ENCODE data around the gene GSTA4.
"Not testable (repeated sequence)": the region's sequence is repeated elsewhere in the genome, so short reads cannot be mapped to it uniquely, and the experiment has no call there.

Gene GSTA4

DNA sequence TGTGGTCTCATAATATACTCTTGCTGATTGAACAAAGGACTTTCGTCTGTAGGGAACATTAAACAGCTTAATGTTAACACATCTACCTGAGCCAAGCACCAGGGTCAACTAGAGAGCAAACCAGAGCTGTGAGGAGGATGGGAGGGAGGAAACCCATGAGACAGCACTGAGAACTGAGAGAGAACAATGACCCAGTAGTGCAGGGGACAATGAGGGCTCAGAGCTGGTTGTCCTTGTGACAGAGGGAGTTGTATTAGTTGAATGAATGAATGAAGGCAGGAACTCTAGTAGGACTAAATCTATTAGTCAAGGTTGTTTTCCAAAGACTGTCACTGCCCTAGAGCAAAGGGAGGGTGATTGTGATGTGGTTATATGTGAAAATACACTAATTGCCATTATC is 28.2 kb upstream of the GSTA4 start:
- Histone ChIP-seq H3K27ac (no peak overlapping the region), H3K4me3 (no peak overlapping the region), H3K9ac (no peak overlapping the region), H3K27me3 (no peaks in the 10 kb centered on the region), H3K4me2 (no peak overlapping the region), H3K4me1 (no peaks in the 10 kb centered on the region), H3K36me3 (peaks cover 14 to 79% (median 55%) of the 10 kb centered on the region in 11 experiments), H4K20me1 (no peaks in the 10 kb centered on the region), H3K9me3 (replicated peaks in 1 of 11) (no peaks in the 10 kb centered on the region)
- no peak for TF ChIP-seq Cebpa-rat (IDR thresholded peaks at IDR 0.05)

- no peak for TF ChIP-seq Cebpa-rat (IDR thresholded peaks at IDR 0.05)
- Histone ChIP-seq H3K4me3 (no peak overlapping the region), H3K27ac (no peak overlapping the region), H3K9ac (no peak overlapping the region), H3K4me2 (no peak overlapping the region), H3K9me3 (replicated peaks in 1 of 11) (no peaks in the 10 kb centered on the region), H3K36me3 (peaks cover 30 to 80% (median 56%) of the 10 kb centered on the region in 11 experiments), H3K27me3 (no peaks in the 10 kb centered on the region), H4K20me1 (no peaks in the 10 kb centered on the region), H3K4me1 (no peaks in the 10 kb centered on the region)
Observed at GRCh38 chr6:53020005-53020744, 25.1 kb upstream of the GSTA4 start.

GRCh38 chr6:53018446-53018845 is 23.4 kb upstream of the GSTA4 start:
- H3K27me3 ChIP-seq: no peaks in the 10 kb centered on the region
- H3K9ac ChIP-seq: no peak overlapping the region
- no peak overlapping the region for H3K4me3 ChIP-seq
- no peak overlapping the region for H3K4me2 ChIP-seq
- no peak overlapping the region for H3K27ac ChIP-seq
- no peak for TF ChIP-seq Cebpa-rat (IDR thresholded peaks at IDR 0.05)
- H3K9me3 ChIP-seq (replicated peaks in 1 of 11): no peaks in the 10 kb centered on the region
- H3K36me3 ChIP-seq: peaks cover 39 to 80% (median 63%) of the 10 kb centered on the region in 11 experiments
- no peaks in the 10 kb centered on the region for H3K4me1 ChIP-seq
- H4K20me1 ChIP-seq: no peaks in the 10 kb centered on the region

DNA sequence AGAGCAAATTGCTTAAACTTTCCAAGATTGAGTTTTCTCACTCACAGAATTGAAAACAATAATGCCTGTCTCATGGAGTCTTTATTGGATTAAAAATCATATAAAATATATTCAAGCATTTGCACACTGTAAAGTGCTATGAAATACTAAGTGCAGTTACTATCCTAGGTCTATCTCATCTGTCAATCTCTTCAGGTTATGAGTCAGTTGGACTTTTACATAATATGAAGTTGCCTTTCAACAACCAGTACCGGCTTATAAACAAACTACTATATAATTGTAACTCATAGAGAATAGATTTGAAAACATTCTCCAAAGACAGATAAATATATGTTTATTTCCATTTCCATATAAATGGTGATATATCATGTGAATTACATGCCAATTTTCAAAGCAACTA is 20.4 kb upstream of the GSTA4 start:
- Histone ChIP-seq H3K4me3 (no peak overlapping the region), H3K4me1 (no peaks in the 10 kb centered on the region), H3K27me3 (no peaks in the 10 kb centered on the region), H3K36me3 (peaks cover 67 to 95% (median 92%) of the 10 kb centered on the region in 11 experiments), H3K9ac (no peak overlapping the region), H4K20me1 (no peaks in the 10 kb centered on the region), H3K27ac (no peak overlapping the region), H3K4me2 (no peak overlapping the region), H3K9me3 (replicated peaks in 1 of 11) (no peaks in the 10 kb centered on the region)
- TF ChIP-seq Cebpa-rat (IDR thresholded peaks at IDR 0.05): no peak

DNA sequence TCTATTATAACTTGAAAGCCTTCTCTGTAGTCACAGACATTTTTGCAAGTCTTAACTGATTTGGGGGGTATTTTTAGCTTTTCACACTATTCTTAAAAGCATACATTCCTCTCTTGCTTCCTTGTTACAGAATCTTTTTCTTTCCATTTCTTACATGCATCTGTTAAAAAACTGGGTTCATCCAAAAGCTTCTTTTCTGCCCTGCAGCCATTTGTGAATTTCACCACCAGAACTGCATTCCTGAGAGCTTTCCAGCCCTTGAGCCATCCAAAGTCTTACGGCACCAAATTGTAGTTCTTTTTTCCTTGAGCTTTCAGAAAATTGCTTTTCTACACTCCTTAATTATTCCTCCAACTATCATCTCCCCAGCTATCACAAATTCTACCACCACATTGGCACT is 19.7 kb upstream of the GSTA4 start:
- no peaks in the 10 kb centered on the region for H3K4me1 ChIP-seq
- H3K36me3 ChIP-seq: peaks cover 72 to 100% (median 94%) of the 10 kb centered on the region in 11 experiments
- H3K27me3 ChIP-seq: no peaks in the 10 kb centered on the region
- H3K27ac ChIP-seq: no peak overlapping the region
- TF ChIP-seq Cebpa-rat (IDR thresholded peaks at IDR 0.05): no peak
- no peaks in the 10 kb centered on the region for H4K20me1 ChIP-seq
- H3K4me2 ChIP-seq: no peak overlapping the region
- H3K9ac ChIP-seq: no peak overlapping the region
- no peak overlapping the region for H3K4me3 ChIP-seq
- no peaks in the 10 kb centered on the region for H3K9me3 ChIP-seq (replicated peaks in 1 of 11)

DNA sequence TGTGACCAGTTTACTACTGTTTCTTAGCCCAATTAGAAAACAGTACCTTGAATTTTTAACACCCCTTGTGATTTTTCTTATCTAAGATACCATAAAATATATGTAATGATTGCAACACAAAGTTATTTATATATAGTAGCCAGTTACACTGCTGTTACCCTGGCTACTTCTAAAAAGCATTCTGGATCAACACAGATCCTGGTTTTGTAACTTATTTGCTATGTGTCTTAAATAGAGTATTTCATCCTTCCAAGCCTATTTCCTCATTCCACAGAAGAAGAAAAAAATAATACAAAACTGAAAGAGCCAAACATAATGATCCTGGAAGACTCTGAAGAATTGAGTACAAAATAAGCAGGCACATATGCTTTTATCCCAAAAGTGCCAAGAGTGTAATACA is 19.0 kb upstream of the GSTA4 start:
- Histone ChIP-seq H3K27me3 (no peaks in the 10 kb centered on the region), H4K20me1 (no peaks in the 10 kb centered on the region), H3K36me3 (peaks cover 75 to 100% (median 95%) of the 10 kb centered on the region in 11 experiments), H3K4me1 (no peaks in the 10 kb centered on the region), H3K9ac (no peak overlapping the region), H3K4me2 (no peak overlapping the region), H3K9me3 (replicated peaks in 1 of 11) (no peaks in the 10 kb centered on the region), H3K27ac (no peak overlapping the region), H3K4me3 (no peak overlapping the region)
- no peak for TF ChIP-seq Cebpa-rat (IDR thresholded peaks at IDR 0.05)

GRCh38 chr6:53011979-53012378 is 16.9 kb upstream of the GSTA4 start:
- Histone ChIP-seq H3K9ac (no peak overlapping the region), H3K27me3 (no peaks in the 10 kb centered on the region), H3K4me1 (no peaks in the 10 kb centered on the region), H3K4me3 (no peak overlapping the region), H3K9me3 (replicated peaks in 1 of 11) (no peaks in the 10 kb centered on the region), H3K27ac (no peak overlapping the region), H3K36me3 (peaks cover 68 to 100% (median 94%) of the 10 kb centered on the region in 11 experiments), H3K4me2 (no peak overlapping the region), H4K20me1 (no peaks in the 10 kb centered on the region)
- TF ChIP-seq Cebpa-rat (IDR thresholded peaks at IDR 0.05): no peak

DNA sequence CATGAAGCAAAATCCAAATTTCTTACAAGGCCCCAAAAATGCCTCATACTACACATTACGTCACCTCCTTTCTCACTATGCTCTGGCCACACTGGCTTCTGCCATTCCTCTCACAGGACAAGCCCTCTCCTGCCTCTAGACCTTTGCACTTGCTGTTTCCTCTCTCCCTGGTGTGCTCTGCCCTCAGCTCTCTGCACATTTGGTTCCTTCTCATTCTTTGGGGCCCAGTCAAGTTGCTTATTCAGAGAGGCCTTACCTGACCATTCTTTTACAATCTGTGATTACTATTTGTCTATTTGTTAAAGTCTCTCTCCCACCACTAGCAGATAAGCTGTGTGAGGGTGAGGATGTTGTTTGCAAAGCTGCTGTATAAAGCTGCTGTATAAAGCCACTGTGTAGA is 15.4 kb upstream of the GSTA4 start:
- Histone ChIP-seq H3K4me1 (no peaks in the 10 kb centered on the region), H3K9ac (no peak overlapping the region), H3K9me3 (replicated peaks in 1 of 11) (no peaks in the 10 kb centered on the region), H3K27me3 (no peaks in the 10 kb centered on the region), H3K4me3 (no peak overlapping the region), H3K4me2 (no peak overlapping the region), H4K20me1 (no peaks in the 10 kb centered on the region), H3K27ac (no peak overlapping the region), H3K36me3 (peaks cover 69 to 100% (median 95%) of the 10 kb centered on the region in 11 experiments)
- no peak for TF ChIP-seq Cebpa-rat (IDR thresholded peaks at IDR 0.05)

GRCh38 chr6:53009511-53009910 is 14.4 kb upstream of the GSTA4 start:
- H3K27me3 ChIP-seq: no peaks in the 10 kb centered on the region
- no peaks in the 10 kb centered on the region for H3K4me1 ChIP-seq
- peaks cover 68 to 100% (median 94%) of the 10 kb centered on the region in 11 experiments for H3K36me3 ChIP-seq
- no peak overlapping the region for H3K4me3 ChIP-seq
- H3K9ac ChIP-seq: no peak overlapping the region
- no peaks in the 10 kb centered on the region for H4K20me1 ChIP-seq
- TF ChIP-seq Cebpa-rat (IDR thresholded peaks at IDR 0.05): no peak
- no peaks in the 10 kb centered on the region for H3K9me3 ChIP-seq (replicated peaks in 1 of 11)
- H3K27ac ChIP-seq: no peak overlapping the region
- no peak overlapping the region for H3K4me2 ChIP-seq

- Histone ChIP-seq H3K9me3 (replicated peaks in 1 of 11) (no peaks in the 10 kb centered on the region), H4K20me1 (no peaks in the 10 kb centered on the region), H3K4me3 (no peak overlapping the region), H3K9ac (no peak overlapping the region), H3K4me2 (no peak overlapping the region), H3K27me3 (no peaks in the 10 kb centered on the region), H3K36me3 (peaks cover 68 to 100% (median 94%) of the 10 kb centered on the region in 11 experiments), H3K27ac (no peak overlapping the region), H3K4me1 (no peaks in the 10 kb centered on the region)
- TF ChIP-seq Cebpa-rat (IDR thresholded peaks at IDR 0.05): no peak
Observed at GRCh38 chr6:53009056-53009455, 14.0 kb upstream of the GSTA4 start.

- peaks cover 67 to 100% (median 94%) of the 10 kb centered on the region in 11 experiments for H3K36me3 ChIP-seq
- H3K4me1 ChIP-seq; H3K9me3 ChIP-seq (replicated peaks in 1 of 11); H3K27me3 ChIP-seq; H3K27ac ChIP-seq; H3K4me3 ChIP-seq; H3K4me2 ChIP-seq; H4K20me1 ChIP-seq; H3K9ac ChIP-seq: not testable (repeated sequence)
Observed at GRCh38 chr6:53008192-53008687, 13.2 kb upstream of the GSTA4 start.
